Epithelial cell of proximal tubule (primary cell): ENCODE data around the gene METTL27. TPM values are rescaled to one million over a fixed set of nuclear protein-coding genes. Genes with fewer than 3 reads are reported as not detected.
"Not testable (repeated sequence)": the region's sequence is repeated elsewhere in the genome, so short reads cannot be mapped to it uniquely, and the experiment has no call there.

Source experiments
- DNase-seq: peaks from one replicate; pipeline ENCODE4 v3.0.0-alpha.2; 2011; ENCODE audit warnings: low read depth
- H3K4me3 ChIP-seq: 2 replicates; pipeline ENCODE4 v1.5.1; 2011; ENCODE audit warnings: low read depth, mild to moderate bottlenecking, low read length
- total RNA-seq: library from RNA; depleted of rRNA; stranded (reverse); fragments of >200 nt; gene quantifications from 2 replicates; pipeline ENCODE4 v1.2.3, GENCODE V29; 2015
- TF ChIP-seq, protein P1 (sequence below): conservative IDR thresholded peaks from 2 replicates; pipeline ENCODE4 v1.5.1; 2012; ENCODE audit warnings: low read depth, mild to moderate bottlenecking, low read length

Gene METTL27
- total RNA-seq, 1 donor from 2014 or later = 13.7 TPM

DNA sequence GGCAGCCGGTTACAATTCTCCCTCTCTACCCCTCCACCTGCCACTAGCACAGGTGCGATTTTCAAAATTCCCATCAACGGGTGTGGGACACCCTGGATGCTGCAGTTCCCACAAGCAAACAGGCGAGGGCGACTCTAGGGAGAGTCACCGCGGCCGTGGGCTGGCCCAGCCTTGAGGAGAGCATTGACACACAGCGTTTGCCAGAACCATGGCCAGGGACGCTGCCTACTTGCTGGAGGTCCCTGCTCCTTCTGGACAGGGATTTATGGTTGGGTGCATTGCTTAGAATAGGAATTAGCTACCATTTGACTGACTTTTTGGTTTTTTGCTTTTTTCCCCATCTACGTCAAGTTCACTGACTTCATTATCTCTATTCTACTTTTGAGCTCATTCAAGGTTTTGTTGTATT is 30.6 kb downstream of the METTL27 start:
- TF ChIP-seq, protein P1, sequence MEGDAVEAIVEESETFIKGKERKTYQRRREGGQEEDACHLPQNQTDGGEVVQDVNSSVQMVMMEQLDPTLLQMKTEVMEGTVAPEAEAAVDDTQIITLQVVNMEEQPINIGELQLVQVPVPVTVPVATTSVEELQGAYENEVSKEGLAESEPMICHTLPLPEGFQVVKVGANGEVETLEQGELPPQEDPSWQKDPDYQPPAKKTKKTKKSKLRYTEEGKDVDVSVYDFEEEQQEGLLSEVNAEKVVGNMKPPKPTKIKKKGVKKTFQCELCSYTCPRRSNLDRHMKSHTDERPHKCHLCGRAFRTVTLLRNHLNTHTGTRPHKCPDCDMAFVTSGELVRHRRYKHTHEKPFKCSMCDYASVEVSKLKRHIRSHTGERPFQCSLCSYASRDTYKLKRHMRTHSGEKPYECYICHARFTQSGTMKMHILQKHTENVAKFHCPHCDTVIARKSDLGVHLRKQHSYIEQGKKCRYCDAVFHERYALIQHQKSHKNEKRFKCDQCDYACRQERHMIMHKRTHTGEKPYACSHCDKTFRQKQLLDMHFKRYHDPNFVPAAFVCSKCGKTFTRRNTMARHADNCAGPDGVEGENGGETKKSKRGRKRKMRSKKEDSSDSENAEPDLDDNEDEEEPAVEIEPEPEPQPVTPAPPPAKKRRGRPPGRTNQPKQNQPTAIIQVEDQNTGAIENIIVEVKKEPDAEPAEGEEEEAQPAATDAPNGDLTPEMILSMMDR = peak; percentile 88

DNA sequence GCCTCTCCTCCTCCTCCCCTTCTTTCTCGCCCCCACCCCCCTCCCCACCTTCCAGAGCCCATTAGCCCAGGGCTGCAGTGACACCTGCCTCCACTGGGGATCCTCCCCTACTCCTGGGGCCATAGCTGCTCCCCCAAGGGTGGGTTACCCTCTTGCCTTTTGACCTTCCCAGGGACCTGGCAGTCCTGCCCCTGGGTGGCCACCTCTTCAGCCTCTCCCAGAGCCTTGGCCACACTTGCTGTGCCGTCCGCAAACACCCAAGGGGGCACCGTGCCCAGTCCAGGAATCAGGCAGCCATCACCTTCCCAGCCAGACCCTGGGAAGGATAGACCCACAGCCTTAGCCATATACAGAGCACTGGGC is 31.3 kb downstream of the METTL27 start:
- no peak overlapping the region for H3K4me3 ChIP-seq
- TF ChIP-seq, protein P1 = no peak
- no peak for DNase-seq

More for the DNA sequence above, 30.6 kb downstream of the METTL27 start:
- no peak for DNase-seq
- no peak overlapping the region for H3K4me3 ChIP-seq

DNA sequence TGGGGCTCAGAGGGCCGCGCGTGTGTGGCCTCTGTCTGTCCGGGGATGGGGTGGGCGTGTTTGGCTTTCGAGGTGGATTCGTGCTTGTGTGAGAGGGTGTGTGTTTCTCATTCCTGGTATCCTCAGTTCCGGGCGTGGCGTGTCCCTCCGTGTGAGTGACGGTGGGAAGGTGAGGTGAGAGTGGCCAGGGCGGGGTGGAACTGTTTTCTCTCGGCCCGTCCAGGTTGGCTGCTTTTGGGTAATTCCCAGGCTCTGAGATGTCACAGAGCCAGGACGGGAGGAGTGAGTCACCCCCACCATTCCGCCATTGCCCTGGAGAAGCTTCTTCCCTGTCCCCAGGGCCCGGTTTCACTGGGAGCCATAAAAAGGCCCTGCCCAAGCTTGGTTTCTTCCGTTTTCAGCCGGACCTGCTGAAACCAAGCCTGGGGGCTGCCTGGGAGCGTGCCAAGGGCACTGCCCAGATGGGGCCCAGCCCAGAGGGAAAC is 32.8 kb downstream of the METTL27 start:
- no peak overlapping the region for H3K4me3 ChIP-seq
- DNase-seq = no peak
- TF ChIP-seq, protein P1 = no peak

DNA sequence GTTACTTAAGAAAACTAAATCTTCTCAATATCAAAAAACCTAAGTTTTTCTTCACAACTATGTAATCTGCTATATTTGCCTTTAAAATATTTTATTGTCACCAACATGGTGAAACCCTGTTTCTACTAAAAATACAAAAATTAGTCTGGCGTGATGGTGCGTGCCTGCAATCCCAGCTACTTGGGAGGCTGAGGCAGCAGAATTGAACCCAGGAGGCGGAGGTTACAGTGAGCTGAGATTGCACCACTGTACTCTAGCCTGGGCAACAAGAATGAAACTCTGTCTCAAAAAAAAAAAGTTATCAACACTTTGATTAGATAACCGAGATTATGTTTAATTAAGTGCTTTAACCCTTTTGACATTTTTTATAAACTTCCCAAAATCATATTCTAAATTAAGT is 39.9 kb downstream of the METTL27 start:
- TF ChIP-seq, protein P1 = no peak
- no peak overlapping the region for H3K4me3 ChIP-seq
- no peak for DNase-seq

DNA sequence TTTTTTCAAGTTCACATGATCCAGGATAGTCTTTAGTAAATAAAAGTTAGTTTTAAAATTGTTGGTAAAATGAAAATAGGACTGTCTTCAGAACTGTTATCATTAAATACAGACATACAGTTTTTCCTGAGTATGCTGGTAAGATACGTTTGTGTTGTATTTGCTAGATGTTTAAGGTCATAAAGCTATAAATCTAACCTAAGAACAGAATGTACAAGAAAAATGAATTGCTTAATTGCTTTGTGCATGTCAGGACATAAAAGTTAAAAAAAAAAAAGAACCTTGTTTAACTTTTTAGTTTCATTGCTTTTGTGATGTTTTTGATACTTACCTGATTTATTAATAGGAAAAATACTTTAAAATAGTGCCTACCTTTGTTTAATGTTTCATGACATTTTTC is 40.7 kb downstream of the METTL27 start:
- TF ChIP-seq, protein P1 = no peak
- DNase-seq = no peak
- H3K4me3 ChIP-seq = no peak overlapping the region

DNA sequence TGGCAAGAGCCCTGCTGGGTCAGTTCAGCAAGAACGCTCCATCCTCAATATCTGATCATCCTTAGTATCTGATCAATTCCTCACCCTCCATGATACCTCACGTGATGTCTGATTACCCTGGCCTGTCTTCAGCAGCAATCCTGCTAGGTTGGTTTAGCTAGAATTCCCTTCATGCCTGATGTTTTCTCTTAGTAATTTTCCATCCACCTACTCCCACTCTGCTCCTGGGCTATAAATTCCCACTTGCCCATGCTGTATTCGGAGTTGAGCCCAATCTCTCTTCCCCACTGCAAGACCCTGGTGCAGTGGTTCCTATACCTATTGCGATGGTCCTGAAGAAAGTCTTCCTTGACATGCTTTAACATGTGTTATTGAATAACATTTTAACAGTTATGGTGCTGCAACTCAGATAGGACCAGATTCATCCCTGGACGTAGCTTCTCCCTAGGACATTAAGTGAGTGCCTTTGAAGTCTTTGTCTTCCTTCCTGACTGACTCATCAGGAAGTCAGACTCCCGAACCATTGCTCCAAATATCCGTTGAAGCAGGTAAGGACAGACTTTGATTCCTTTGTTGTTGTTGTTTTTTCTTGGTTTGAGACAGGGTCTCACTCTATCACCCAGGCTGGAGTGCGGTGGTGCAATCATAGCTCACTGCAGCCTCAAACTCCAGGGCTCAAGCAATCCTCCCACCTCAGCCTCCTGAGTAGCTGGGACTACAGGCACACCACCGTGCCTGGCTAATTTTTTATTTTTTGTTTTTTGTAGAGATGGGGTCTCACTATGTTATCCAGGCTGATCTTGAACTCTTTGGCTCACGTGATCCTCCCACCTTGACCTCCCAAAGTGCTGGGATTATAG is 42.8 kb downstream of the METTL27 start:
- no peak overlapping the region for H3K4me3 ChIP-seq
- TF ChIP-seq, protein P1 = no peak
- DNase-seq = no peak

DNA sequence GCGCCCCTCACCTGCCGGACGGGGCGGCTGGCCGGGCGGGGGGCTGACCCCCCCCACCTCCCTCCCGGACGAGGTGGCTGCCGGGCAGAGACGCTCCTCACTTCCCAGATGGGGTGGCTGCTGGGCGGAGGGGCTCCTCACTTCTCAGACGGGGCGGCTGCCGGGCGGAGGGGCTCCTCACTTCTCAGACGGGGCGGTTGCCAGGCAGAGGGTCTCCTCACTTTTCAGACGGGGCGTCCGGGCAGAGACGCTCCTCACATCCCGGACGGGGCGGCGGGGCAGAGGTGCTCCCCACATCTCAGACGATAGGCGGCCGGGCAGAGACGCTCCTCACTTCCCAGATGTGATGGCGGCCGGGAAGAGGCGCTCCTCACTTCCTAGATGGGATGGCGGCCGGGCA is 45.1 kb downstream of the METTL27 start:
- DNase-seq = not testable (repeated sequence)

DNA sequence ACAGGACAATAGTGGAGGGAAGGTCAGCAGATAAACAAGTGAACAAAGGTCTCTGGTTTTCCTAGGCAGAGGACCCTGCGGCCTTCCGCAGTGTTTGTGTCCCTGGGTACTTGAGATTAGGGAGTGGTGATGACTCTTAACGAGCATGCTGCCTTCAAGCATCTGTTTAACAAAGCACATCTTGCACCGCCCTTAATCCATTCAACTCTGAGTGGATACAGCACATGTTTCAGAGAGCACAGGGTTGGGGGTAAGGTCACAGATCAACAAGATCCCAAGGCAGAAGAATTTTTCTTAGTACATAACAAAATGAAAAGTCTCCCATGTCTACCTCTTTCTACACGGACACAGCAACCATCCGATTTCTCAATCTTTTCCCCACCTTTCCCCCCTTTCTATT is 45.7 kb downstream of the METTL27 start:
- DNase-seq, H3K4me3 ChIP-seq: not testable (repeated sequence)

More for the DNA sequence above, 45.1 kb downstream of the METTL27 start:
- not testable (repeated sequence) for H3K4me3 ChIP-seq

DNA sequence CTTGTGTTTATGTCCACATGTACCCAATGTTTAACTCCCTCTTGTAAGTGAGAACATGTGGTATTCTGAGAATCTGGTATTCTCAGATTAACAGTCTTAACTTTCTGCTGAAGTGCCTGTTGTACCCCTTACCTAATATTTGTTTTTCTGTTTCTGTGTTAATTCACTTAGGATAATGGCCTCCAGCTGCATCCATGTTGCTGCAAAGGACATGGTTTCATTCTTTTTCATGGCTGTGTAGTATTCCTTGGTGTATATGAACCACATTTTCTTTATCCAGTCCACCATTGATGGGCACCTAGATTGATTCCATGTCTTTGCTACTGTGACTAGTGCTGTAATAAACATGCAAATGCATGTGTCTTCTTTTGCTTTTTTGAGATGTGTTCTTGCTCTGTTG is 47.1 kb downstream of the METTL27 start:
- H3K4me3 ChIP-seq, DNase-seq: not testable (repeated sequence)

DNA sequence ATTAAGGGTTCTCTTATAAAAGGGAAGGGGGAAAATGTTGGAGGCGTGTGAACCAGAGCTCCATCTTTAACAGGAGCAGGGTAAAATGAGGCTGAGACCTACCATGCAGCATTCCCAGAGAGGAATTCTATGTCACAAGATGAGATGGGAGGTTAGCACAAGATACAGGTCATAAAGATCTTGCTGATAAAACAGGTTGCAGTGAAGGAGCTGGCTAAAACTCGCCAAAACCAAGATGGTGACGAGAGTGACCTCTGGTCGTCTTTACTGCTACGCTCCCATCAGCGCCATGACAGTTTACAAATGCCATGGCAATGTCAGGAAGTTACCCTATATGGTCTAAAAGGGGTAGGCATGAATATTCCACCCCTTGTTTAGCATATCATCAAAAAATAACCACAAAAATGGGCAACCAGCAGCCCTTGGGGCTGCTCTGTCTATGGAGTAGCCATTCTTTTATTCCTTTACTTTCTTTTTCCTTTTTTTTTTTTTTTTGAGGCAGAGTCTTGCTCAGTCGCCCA is 51.1 kb downstream of the METTL27 start:
- H3K4me3 ChIP-seq, DNase-seq: not testable (repeated sequence)
